NAMALWA (cell line): ENCODE data around the gene KCNG1.
"Not testable (repeated sequence)": the region's sequence is repeated elsewhere in the genome, so short reads cannot be mapped to it uniquely, and the experiment has no call there.

ENCODE experiments used
- DNase-seq: peaks from one replicate; pipeline ENCODE4 v3.0.0-alpha.2; 2015; ENCODE audit warnings: low spot score

Gene KCNG1

GRCh38 chr20:50987493-50988210, 35.3 kb downstream of the KCNG1 start:
- peak; percentile 88 for DNase-seq

- no peak for DNase-seq
Observed at GRCh38 chr20:50983321-50983720, 39.6 kb downstream of the KCNG1 start.

GRCh38 chr20:50982363-50982762, 40.5 kb downstream of the KCNG1 start:
- DNase-seq = no peak

- DNase-seq = no peak
Observed at GRCh38 chr20:50981714-50982048, 41.2 kb downstream of the KCNG1 start.

- peak; percentile 77 for DNase-seq
Observed at GRCh38 chr20:50980851-50981713, 41.8 kb downstream of the KCNG1 start.

GRCh38 chr20:50980071-50980681, 42.7 kb downstream of the KCNG1 start:
- DNase-seq = no peak

- not testable (repeated sequence) for DNase-seq
Observed at GRCh38 chr20:50978533-50978932, 44.4 kb downstream of the KCNG1 start.

- DNase-seq = no peak
Observed at GRCh38 chr20:50977066-50978021, 45.6 kb downstream of the KCNG1 start.

GRCh38 chr20:50975701-50976330, 47.1 kb downstream of the KCNG1 start:
- DNase-seq = no peak

GRCh38 chr20:50969912-50970311, 53.0 kb downstream of the KCNG1 start:
- DNase-seq = no peak

GRCh38 chr20:50969435-50969834, 53.5 kb downstream of the KCNG1 start:
- no peak for DNase-seq

- no peak for DNase-seq
Observed at GRCh38 chr20:50968289-50968688, 54.6 kb downstream of the KCNG1 start.

GRCh38 chr20:50967586-50967985, 55.3 kb downstream of the KCNG1 start:
- DNase-seq = no peak

GRCh38 chr20:50959543-50960126, 63.3 kb downstream of the KCNG1 start:
- DNase-seq = no peak

GRCh38 chr20:50958615-50959542, 64.0 kb downstream of the KCNG1 start, which contains the start of gene MOCS3:
MOCS3 (plus strand) TSS chr20:50958818; CDS start chr20:50958843, 25 bp downstream.
- peak; percentile 96 for DNase-seq

GRCh38 chr20:50957798-50958614, 64.9 kb downstream of the KCNG1 start, which contains the start of gene DPM1:
DPM1 (minus strand) TSS chr20:50958532; CDS start chr20:50958523, 9 bp downstream.
- DNase-seq = peak; percentile 93

- peak; percentile 27 for DNase-seq
Observed at GRCh38 chr20:50957276-50957675, 65.6 kb downstream of the KCNG1 start.

- no peak for DNase-seq
Observed at GRCh38 chr20:50953821-50954220, 69.1 kb downstream of the KCNG1 start.
